BLaER1 treated with 17β-estradiol and CSF1 and Interleukin-3, amounts not matched to agents 10 nM and 100 nM (cell line): ENCODE data around the gene SLA2.

Experiments
- H3K27ac ChIP-seq, 11 experiments: shearing (Covaris generic); formaldehyde crosslinking; 2 replicates each; pipeline ENCODE4 v1.8.1; 2022
- H3K27me3 ChIP-seq, 11 experiments: shearing (Covaris generic); formaldehyde crosslinking; 2 replicates each; pipeline ENCODE4 v1.8.1; 2022
- H3K36me3 ChIP-seq, 11 experiments: shearing (Covaris generic); formaldehyde crosslinking; 2 replicates each; pipeline ENCODE4 v1.8.1; 2022
- H3K4me1 ChIP-seq, 10 experiments: shearing (Covaris generic); formaldehyde crosslinking; 2 replicates each; pipeline ENCODE4 v1.8.1; 2022
- H3K4me2 ChIP-seq, 11 experiments: shearing (Covaris generic); formaldehyde crosslinking; 2 replicates each; pipeline ENCODE4 v1.8.1; 2022
- H3K4me3 ChIP-seq, 10 experiments: shearing (Covaris generic); formaldehyde crosslinking; 2 replicates each; pipeline ENCODE4 v1.8.1; 2022
- H3K9ac ChIP-seq, 11 experiments: shearing (Covaris generic); formaldehyde crosslinking; 2 replicates each; pipeline ENCODE4 v1.8.1; 2022
- H3K9me3 ChIP-seq, 11 experiments: shearing (Covaris generic); formaldehyde crosslinking; replicated peaks in 1 of 11; 2 replicates each; pipeline ENCODE4 v1.8.1; 2022
- H4K20me1 ChIP-seq, 11 experiments: shearing (Covaris generic); formaldehyde crosslinking; 2 replicates each; pipeline ENCODE4 v1.8.1; 2022
- Cebpa-rat ChIP-seq, 11 experiments: shearing (Covaris generic); IDR thresholded peaks; 2 replicates each; pipeline ENCODE4 v1.8.1; 2022

The SLA2 gene

DNA sequence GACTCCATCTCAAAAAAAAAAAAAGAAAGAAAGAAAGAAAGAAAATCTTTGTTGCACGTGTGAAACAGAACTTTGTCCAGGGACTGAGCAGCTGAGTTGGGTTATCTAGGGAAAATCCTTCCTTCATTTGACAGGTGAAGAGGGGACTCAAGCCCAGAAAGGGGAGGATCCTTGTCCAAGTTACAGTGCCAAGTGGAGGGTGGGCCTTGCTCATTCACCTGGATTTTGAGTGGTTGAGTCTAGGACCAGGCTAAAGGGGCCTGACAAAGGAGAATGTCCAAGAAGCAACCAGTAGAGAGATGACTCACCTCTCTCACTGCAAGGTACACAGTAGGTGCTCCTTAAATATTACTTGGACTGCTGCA is 69.9 kb downstream of the SLA2 start:
- peaks cover 18 to 42% (median 33%) of the 10 kb centered on the region in 10 experiments for H3K4me1 ChIP-seq
- H3K27me3 ChIP-seq = no peaks in the 10 kb centered on the region
- H4K20me1 ChIP-seq = peaks cover 23 to 65% (median 62%) of the 10 kb centered on the region in 11 experiments; a peak in 21 of 22 replicates
- H3K9me3 ChIP-seq = no peaks in the 10 kb centered on the region
- peak overlapping the region in 3 of 11 experiments; percentile 99 to 100 (median 99); a peak in 5 of 22 replicates for H3K27ac ChIP-seq
- H3K36me3 ChIP-seq = peaks cover 36 to 55% (median 51%) of the 10 kb centered on the region in 11 experiments
- no peak for TF ChIP-seq Cebpa-rat (IDR thresholded peaks at IDR 0.05)
- H3K9ac ChIP-seq = peak overlapping the region in 9 of 11 experiments; percentile 93 to 99 (median 99); a peak in 13 of 22 replicates
- H3K4me3 ChIP-seq = peak overlapping the region in 7 of 10 experiments; percentile 87 to 98 (median 96); a peak in 13 of 20 replicates
- peak overlapping the region; percentile 82 to 99 (median 95); a peak in 21 of 22 replicates for H3K4me2 ChIP-seq

DNA sequence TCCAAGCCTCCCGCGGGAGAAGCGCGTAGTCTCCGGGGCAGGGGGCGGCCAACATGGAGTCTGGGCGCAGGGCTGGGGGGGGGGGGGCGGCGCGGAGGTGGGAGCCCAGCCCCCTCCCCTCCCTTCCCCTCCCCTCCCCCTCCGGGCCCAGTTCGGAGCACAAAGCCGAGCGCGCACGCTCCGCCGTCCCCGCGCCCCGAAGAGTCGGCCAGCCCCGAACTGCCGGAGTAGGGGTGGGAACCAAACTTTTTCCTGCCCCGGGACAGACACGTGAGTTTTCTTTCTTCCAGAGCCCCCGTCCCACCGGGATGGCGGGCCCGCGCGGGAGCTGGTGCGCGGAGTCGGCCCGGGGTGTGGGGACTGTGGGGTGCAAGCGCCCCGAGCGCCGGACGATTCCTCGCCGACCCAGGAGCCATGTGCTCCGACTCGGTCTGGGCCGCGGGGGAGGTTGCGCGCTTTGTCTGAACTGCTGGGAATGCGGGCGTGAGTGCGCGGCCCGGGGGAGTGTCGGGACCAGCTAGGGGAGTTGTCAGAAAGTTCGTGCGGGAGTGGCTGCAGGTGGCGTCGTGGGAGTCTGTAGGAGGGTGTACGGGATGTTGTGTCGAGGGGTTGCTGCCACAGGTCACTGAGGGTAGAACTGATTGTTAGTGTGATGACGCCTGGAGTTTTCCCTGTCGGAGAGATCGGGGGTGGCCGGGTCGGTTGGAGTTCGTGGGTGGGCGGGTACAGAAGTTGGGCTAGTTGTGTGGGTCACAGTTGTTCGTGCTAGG is 71.4 kb downstream of the SLA2 start:
- H4K20me1 ChIP-seq = peaks cover 23 to 50% (median 47%) of the 10 kb centered on the region in 11 experiments; a peak in 21 of 22 replicates
- peak overlapping the region; percentile 93 to 99 (median 99) for H3K9ac ChIP-seq
- peak overlapping the region; percentile 87 to 99 (median 95) for H3K4me2 ChIP-seq
- peak overlapping the region; percentile 91 to 100 (median 99); a peak in 21 of 22 replicates for H3K27ac ChIP-seq
- TF ChIP-seq Cebpa-rat (IDR thresholded peaks at IDR 0.05) = no peak
- H3K27me3 ChIP-seq = no peaks in the 10 kb centered on the region
- H3K9me3 ChIP-seq = no peaks in the 10 kb centered on the region
- H3K36me3 ChIP-seq = peaks cover 20 to 40% (median 36%) of the 10 kb centered on the region in 11 experiments
- peaks cover 18 to 42% (median 34%) of the 10 kb centered on the region in 10 experiments for H3K4me1 ChIP-seq
- peak overlapping the region; percentile 87 to 98 (median 96) for H3K4me3 ChIP-seq

DNA sequence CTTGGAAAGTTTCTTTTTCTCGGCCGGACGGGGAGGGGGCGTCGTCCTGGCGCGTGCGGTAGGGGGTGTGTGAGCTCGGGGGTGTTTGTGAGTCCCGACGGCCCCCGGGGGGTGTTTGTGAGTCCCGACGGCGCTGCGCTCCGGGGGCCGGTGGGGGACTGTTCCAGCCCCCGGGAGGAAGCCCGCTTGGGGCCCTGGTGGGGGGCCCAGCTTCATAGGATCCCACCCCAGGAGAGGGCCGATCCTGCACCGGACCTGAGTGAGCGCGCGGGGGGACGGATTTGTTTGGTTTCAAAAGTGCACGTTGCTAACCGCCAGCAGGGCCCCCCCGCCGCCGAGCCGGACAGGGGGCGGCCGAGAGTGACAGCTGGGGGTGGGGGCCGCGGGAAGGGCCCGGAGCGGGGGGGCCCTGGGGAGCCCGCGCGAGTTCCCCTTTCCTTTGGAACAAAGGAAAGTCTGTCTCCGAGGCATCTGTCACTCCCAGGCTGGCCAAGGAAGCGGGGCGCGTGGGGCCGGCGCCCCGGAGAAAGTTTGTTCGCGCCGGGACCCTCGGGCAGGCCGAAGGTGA is 72.1 kb downstream of the SLA2 start:
- no peaks in the 10 kb centered on the region for H3K27me3 ChIP-seq
- H3K4me2 ChIP-seq = peak overlapping the region; percentile 72 to 96 (median 81)
- peak overlapping the region; percentile 87 to 98 (median 96) for H3K4me3 ChIP-seq
- peak overlapping the region; percentile 93 to 99 (median 99) for H3K9ac ChIP-seq
- H3K9me3 ChIP-seq = no peaks in the 10 kb centered on the region
- peaks cover 14 to 33% (median 29%) of the 10 kb centered on the region in 11 experiments for H3K36me3 ChIP-seq
- peaks cover 23 to 43% (median 41%) of the 10 kb centered on the region in 11 experiments; a peak in 21 of 22 replicates for H4K20me1 ChIP-seq
- H3K27ac ChIP-seq = peak overlapping the region; percentile 91 to 100 (median 99)
- TF ChIP-seq Cebpa-rat (IDR thresholded peaks at IDR 0.05) = no peak
- peaks cover 18 to 42% (median 34%) of the 10 kb centered on the region in 10 experiments for H3K4me1 ChIP-seq

DNA sequence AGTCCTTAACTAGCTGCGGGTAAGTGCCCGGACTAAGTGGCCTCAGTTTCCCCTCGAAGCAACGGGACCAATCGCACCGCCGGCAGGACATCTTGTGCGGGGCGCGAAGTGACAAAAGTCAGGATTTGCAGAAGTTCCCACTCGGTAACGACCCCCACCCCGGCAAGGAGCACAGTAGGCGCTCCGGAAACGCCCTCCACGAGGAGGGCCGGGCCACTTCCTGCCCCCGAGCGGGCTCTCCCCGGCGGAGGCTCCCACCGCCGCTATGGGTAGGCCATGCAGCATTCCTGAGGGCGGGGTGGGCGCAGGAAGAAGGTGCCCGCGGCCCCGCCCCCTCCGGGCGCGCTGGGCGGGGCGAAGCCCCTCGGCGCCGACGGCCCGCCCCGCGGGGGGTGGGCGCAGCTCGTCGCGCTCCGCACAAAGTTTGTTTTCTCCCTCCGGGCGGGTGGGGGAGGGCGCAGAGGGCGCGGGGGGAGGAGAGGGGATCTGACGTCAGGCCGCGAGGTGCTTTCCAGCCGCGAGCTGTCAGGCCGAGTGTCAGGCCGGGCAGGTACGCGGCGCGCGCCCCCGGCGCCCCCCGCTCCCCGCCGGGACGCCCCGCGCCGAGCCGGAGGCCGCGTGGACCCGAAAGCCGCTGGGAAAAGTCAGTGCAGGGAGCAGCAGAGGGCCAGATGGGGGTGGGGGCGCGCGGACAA is 72.7 kb downstream of the SLA2 start, which contains the start of gene TGIF2:
Gene TGIF2, plus strand, starts transcription at position 495 of the 695 bp plus-strand sequence. CDS start 5,178 bp downstream, outside the sequence.
- no peak for TF ChIP-seq Cebpa-rat (IDR thresholded peaks at IDR 0.05)
- H3K9ac ChIP-seq = peak within 1 kb of the TSS; percentile 93 to 99 (median 99)
- peak within 1 kb of the TSS; percentile 87 to 98 (median 96) for H3K4me3 ChIP-seq
- peaks cover 19 to 37% (median 34%) of the 10 kb centered on the region in 11 experiments; a peak in 21 of 22 replicates for H4K20me1 ChIP-seq
- peaks cover 18 to 42% (median 34%) of the 10 kb centered on the region in 10 experiments for H3K4me1 ChIP-seq
- no peaks in the 10 kb centered on the region for H3K27me3 ChIP-seq
- peaks cover 7 to 27% (median 22%) of the 10 kb centered on the region in 11 experiments for H3K36me3 ChIP-seq
- H3K9me3 ChIP-seq = no peaks in the 10 kb centered on the region
- peak within 1 kb of the TSS; percentile 87 to 99 (median 96) for H3K4me2 ChIP-seq
- peak within 1 kb of the TSS; percentile 91 to 100 (median 99) for H3K27ac ChIP-seq

DNA sequence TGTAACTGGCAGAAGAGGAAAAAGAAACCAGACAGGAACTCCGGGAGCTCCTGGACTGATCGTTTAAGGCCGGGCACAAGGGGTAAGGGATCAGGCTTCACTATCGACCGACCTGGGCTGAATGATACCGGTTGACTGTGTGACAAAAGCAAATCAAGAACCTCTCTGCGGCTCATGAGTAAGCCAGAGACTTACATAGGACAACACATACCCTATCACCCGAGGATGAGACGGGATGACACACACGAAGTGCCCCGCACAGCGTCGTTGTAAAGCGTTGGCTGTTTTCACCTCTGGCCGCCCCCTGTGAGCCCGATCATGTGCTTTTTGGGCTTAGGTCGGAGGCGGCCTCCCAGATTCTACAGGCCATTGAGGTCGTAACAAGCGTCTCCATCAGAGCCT is 73.3 kb downstream of the SLA2 start:
- peak overlapping the region; percentile 85 to 99 (median 99) for H3K9ac ChIP-seq
- H3K27ac ChIP-seq = peak overlapping the region; percentile 81 to 100 (median 99); a peak in 21 of 22 replicates
- H3K4me1 ChIP-seq = peaks cover 18 to 38% (median 34%) of the 10 kb centered on the region in 10 experiments

DNA sequence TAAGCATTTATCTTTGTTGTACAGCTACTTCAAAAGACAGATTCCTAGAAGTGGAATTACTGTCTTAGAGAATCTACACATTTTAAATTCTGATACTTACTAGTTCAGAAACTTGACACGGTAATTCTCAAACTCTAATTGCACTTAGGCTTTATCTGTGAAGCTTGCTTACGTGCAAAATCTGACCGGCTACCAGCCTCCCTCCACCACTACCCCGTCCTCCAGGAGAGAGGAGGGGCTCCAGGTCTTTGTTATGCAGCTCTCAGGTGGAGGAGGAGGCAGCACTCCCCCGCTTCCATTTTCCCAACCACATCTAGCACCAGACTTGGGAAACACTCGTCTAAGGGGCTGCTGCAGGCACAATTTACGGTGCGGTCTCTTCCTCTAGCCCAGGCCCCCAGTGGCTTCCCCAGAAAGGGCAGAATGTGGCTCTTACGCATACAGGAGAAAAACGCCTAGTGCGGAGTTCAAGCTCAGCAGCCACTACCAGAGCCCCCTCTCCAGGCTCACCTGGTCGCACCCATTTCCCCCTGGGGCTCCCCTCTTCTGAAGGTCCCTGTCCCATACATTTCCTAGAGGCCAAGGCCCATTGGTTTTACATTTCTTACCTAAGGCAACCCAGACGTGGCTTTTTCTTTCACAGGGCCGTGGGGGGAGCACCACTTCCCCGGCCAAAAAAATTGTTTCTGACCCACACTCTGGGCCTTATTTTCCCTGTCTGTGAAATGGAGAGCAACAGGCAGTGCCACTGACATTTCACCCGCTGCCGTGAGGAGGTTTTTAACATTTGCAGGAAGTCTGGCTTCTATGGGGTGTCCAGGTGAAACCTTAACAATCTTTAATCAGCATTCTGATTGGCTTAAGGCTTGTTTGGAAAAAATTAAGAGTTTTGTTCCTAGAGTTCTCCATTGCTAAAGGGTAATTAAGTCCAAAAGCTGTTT is 74.2 kb downstream of the SLA2 start:
- Histone ChIP-seq H3K27ac (peak overlapping the region in 9 of 11 experiments; percentile 81 to 100 (median 99); a peak in 16 of 22 replicates), H3K9ac (peak overlapping the region in 9 of 11 experiments; percentile 85 to 99 (median 99); a peak in 17 of 22 replicates), H3K4me1 (peaks cover 18 to 36% (median 34%) of the 10 kb centered on the region in 10 experiments), H3K27me3 (no peaks in the 10 kb centered on the region), H3K4me2 (peak overlapping the region; percentile 79 to 96 (median 92); a peak in 20 of 22 replicates), H3K9me3 (no peaks in the 10 kb centered on the region), H4K20me1 (peaks cover 13 to 23% (median 20%) of the 10 kb centered on the region in 11 experiments; a peak in 20 of 22 replicates), H3K36me3 (peaks cover 0 to 13% (median 9%) of the 10 kb centered on the region in 11 experiments; a peak in 14 of 22 replicates), H3K4me3 (peak overlapping the region in 8 of 10 experiments; percentile 87 to 98 (median 96); a peak in 14 of 20 replicates)
- TF ChIP-seq Cebpa-rat (IDR thresholded peaks at IDR 0.05) = no peak

More for the DNA sequence above, 73.3 kb downstream of the SLA2 start:
- Histone ChIP-seq H4K20me1 (peaks cover 15 to 32% (median 29%) of the 10 kb centered on the region in 11 experiments; a peak in 21 of 22 replicates), H3K36me3 (peaks cover 2 to 22% (median 17%) of the 10 kb centered on the region in 11 experiments; a peak in 19 of 22 replicates), H3K4me2 (peak overlapping the region; percentile 79 to 96 (median 92)), H3K27me3 (no peaks in the 10 kb centered on the region), H3K9me3 (no peaks in the 10 kb centered on the region), H3K4me3 (peak overlapping the region; percentile 87 to 98 (median 96))
- TF ChIP-seq Cebpa-rat (IDR thresholded peaks at IDR 0.05) = no peak

DNA sequence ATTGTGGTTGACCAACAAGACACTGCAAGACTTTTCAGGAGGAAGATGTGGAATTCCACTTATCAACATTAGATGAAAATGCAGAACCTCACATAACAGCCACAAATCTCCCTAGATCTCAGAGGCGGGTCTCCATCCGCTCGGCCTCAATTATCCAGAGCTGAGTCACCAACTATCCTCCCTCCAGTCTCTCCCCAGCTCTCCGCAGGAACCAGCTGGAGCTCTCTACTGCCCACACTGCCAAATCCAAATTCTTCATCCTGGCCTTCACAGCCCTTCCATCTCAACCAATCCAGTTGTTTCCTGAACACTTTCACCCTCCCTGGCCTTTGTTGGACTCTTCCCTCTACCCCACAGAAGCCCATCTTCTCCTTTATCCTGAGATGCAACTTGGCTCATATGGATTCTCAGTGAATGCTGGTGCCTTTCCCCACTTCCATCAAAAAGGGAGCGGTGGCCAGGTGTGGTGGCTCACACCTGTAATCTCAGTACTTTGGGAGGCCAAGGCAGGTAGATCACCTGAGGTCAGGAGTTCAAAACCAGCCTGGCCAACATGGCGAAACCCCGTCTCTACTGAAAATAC is 76.1 kb downstream of the SLA2 start:
- TF ChIP-seq Cebpa-rat (IDR thresholded peaks at IDR 0.05) = no peak
- H3K4me2 ChIP-seq = no peak overlapping the region
- H3K4me1 ChIP-seq = peaks cover 1 to 20% (median 17%) of the 10 kb centered on the region in 10 experiments; a peak in 18 of 20 replicates
- H3K9me3 ChIP-seq = peaks cover 9 to 13% (median 11%) of the 10 kb centered on the region in 11 experiments
- H4K20me1 ChIP-seq = peaks cover 0 to 4% (median 1%) of the 10 kb centered on the region in 11 experiments; a peak in 10 of 22 replicates
- H3K4me3 ChIP-seq = no peak overlapping the region
- H3K9ac ChIP-seq = no peak overlapping the region
- no peaks in the 10 kb centered on the region for H3K27me3 ChIP-seq
- no peak overlapping the region for H3K27ac ChIP-seq
- peaks cover 0 to 11% (median 3%) of the 10 kb centered on the region in 11 experiments; a peak in 6 of 22 replicates for H3K36me3 ChIP-seq
